GM12878 (cell line): ENCODE data around the gene WIPF1. TPM values are rescaled to one million over a fixed set of nuclear protein-coding genes. Genes with fewer than 3 reads are reported as not detected.

ENCODE experiments used
- ATAC-seq: fragments of 200-7000 bp; cut with Tn5 transposase; 3 replicates; pipeline ENCODE4 v1.9.1; 2020; ENCODE audit warnings: mild to moderate bottlenecking, moderate library complexity
- BruUV-seq: library from RNA; stranded (reverse); fragments of 400-500 nt; replicated peaks from 2 replicates; lab custom pipeline; 2021; lab: Mats Ljungman, UMichigan
- CTCF ChIA-PET: fragments of 300-600 bp; sonication (Branson Sonifier 250); formaldehyde crosslinking; extraction: SDS; loops from one replicate; lab custom pipeline; 2021; ENCODE audit warnings: inconsistent platforms; lab: Yijun Ruan, JAX
- POLR2A ChIA-PET: fragments of 350-600 bp; formaldehyde crosslinking; extraction: SDS; loops from one replicate; lab custom pipeline; 2021; ENCODE audit warnings: inconsistent platforms; lab: Charles Lee
- RAD21 ChIA-PET: fragments of 300-600 bp; sonication (Branson Sonifier 250); formaldehyde crosslinking; loops from one replicate; lab custom pipeline; 2023; ENCODE audit warnings: antibody characterized with exemption; ENCODE audit not compliant: unreplicated experiment; lab: Charles Lee
- SMC1A ChIA-PET: fragments of 300-600 bp; sonication (Branson Sonifier 250); formaldehyde crosslinking; loops from one replicate; lab custom pipeline; 2023; ENCODE audit not compliant: unreplicated experiment, uncharacterized antibody; lab: Charles Lee
- DNase-seq: peaks from one replicate; pipeline ENCODE4 v3.0.0-alpha.2; 2011; ENCODE audit warnings: low read depth, low spot score
- FAIRE-seq: peaks from 3 replicates; lab custom pipeline; 2011; peaks lifted over from hg19 to GRCh38; lab: Jason Lieb, UNC
- H2AFZ ChIP-seq: 2 replicates; pipeline ENCODE4 v1.6.0; 2011; ENCODE audit warnings: low read depth, low read length, control low read depth; ENCODE audit not compliant: control insufficient read depth
- H3K27ac ChIP-seq: 2 replicates; pipeline ENCODE4 v1.5.1; 2011; ENCODE audit warnings: control low read depth; ENCODE audit not compliant: control insufficient read depth, insufficient read depth
- H3K27me3 ChIP-seq, 2 experiments: replicated peaks in 1 of 2; 2 replicates each; pipeline versions ENCODE4 v1.6.0 to v1.6.1; 2011; ENCODE audit warnings: low read length in 1 of 2; ENCODE audit not compliant: control insufficient read depth in 2 of 2, insufficient read depth in 2 of 2
- H3K36me3 ChIP-seq, 2 experiments: 2 replicates each; pipeline ENCODE4 v1.5.1; 2011; ENCODE audit warnings: low read length in 1 of 2; ENCODE audit not compliant: control insufficient read depth in 2 of 2, insufficient read depth in 2 of 2
- H3K4me1 ChIP-seq: 2 replicates; pipeline ENCODE4 v1.6.1; 2011; ENCODE audit warnings: mild to moderate bottlenecking, low read length, moderate library complexity, mixed read lengths; ENCODE audit not compliant: control insufficient read depth, insufficient read depth
- H3K4me2 ChIP-seq: 2 replicates; pipeline ENCODE4 v1.6.0; 2011; ENCODE audit warnings: control low read depth; ENCODE audit not compliant: control insufficient read depth, insufficient read depth
- H3K4me3 ChIP-seq: fragments of 200-600 bp; sonication (generic); 2 replicates; pipeline ENCODE4 v1.5.1; 2016
- H3K79me2 ChIP-seq: 2 replicates; pipeline ENCODE4 v1.6.0; 2011; ENCODE audit warnings: low read length; ENCODE audit not compliant: control insufficient read depth, insufficient read depth
- H3K9ac ChIP-seq: 2 replicates; pipeline ENCODE4 v1.8.0; 2011; ENCODE audit warnings: low read length, control low read depth, mixed read lengths; ENCODE audit not compliant: control insufficient read depth, insufficient read depth
- H3K9me3 ChIP-seq: replicated peaks from 3 replicates; pipeline ENCODE4 v1.5.1; 2011; ENCODE audit warnings: mild to moderate bottlenecking, low read length; ENCODE audit not compliant: control insufficient read depth, insufficient read depth
- H4K20me1 ChIP-seq: 2 replicates; pipeline ENCODE4 v1.6.0; 2011; ENCODE audit not compliant: control insufficient read depth, insufficient read depth
- ASH2L ChIP-seq: fragments of 300-600, 200-600 bp; sonication (generic); IDR thresholded peaks from 2 replicates; pipeline ENCODE4 v1.6.1; 2017; ENCODE audit warnings: low read depth, mild to moderate bottlenecking, borderline replicate concordance
- ATF2 ChIP-seq: IDR thresholded peaks from 2 replicates; pipeline ENCODE4 v1.6.1; 2012; ENCODE audit warnings: low read length, inconsistent platforms
- BRCA1 ChIP-seq: IDR thresholded peaks from 2 replicates; pipeline ENCODE4 v1.6.1; 2011; ENCODE audit warnings: low read depth, low read length, improper control_type of control experiment
- CBX5 ChIP-seq: sonication (generic); IDR thresholded peaks from 2 replicates; pipeline ENCODE4 v1.6.1; 2016; ENCODE audit warnings: low read depth, moderate library complexity, mild to moderate bottlenecking, inconsistent platforms
- CEBPB ChIP-seq, 2 experiments: fragments of 150-350 bp in 1 of 2; IDR thresholded peaks; 2 replicates each; pipeline ENCODE4 v1.6.1; 2012 to 2014; ENCODE audit warnings: low read depth in 2 of 2, low read length in 2 of 2, borderline replicate concordance in 1 of 2, inconsistent platforms in 1 of 2
- IKZF1 ChIP-seq: fragments of 450-650 bp; conservative IDR thresholded peaks from 2 replicates; pipeline ENCODE4 v1.6.1; 2017; ENCODE audit warnings: antibody characterized with exemption, mild to moderate bottlenecking
- IKZF2 ChIP-seq, 2 experiments: fragments of 450-650 bp; IDR thresholded peaks; 2 replicates each; pipeline ENCODE4 v1.6.1; 2017; ENCODE audit warnings: mild to moderate bottlenecking in 2 of 2, moderate library complexity in 2 of 2
- MYB ChIP-seq: fragments of 150-350 bp; IDR thresholded peaks from 2 replicates; pipeline ENCODE4 v1.6.1; 2014; ENCODE audit warnings: mild to moderate bottlenecking, low read depth, low read length, borderline replicate concordance
- NBN ChIP-seq: fragments of 450-650 bp; IDR thresholded peaks from 2 replicates; pipeline ENCODE4 v1.6.1; 2016
- SKIL ChIP-seq: fragments of 450-650 bp; IDR thresholded peaks from 2 replicates; pipeline ENCODE4 v1.6.1; 2017; ENCODE audit warnings: mild to moderate bottlenecking, low read depth, inconsistent platforms; ENCODE audit not compliant: poor library complexity, severe bottlenecking
- SMARCA5 ChIP-seq: fragments of 450-650 bp; IDR thresholded peaks from 2 replicates; pipeline ENCODE4 v1.6.1; 2017; ENCODE audit warnings: mild to moderate bottlenecking
- TAF1 ChIP-seq: IDR thresholded peaks from 2 replicates; pipeline ENCODE4 v1.6.1; 2011; ENCODE audit warnings: mild to moderate bottlenecking, low read depth, low read length, borderline replicate concordance
- TARDBP ChIP-seq: IDR thresholded peaks from 2 replicates; pipeline ENCODE4 v1.6.1; 2016; ENCODE audit warnings: borderline replicate concordance
- TCF12 ChIP-seq: IDR thresholded peaks from 2 replicates; pipeline ENCODE4 v1.6.1; 2011; ENCODE audit warnings: low read depth, mild to moderate bottlenecking, low read length
- ZBTB4 ChIP-seq: fragments of 450-650 bp; formaldehyde crosslinking; IDR thresholded peaks from 2 replicates; pipeline ENCODE4 v1.4.0; 2022; ENCODE audit warnings: mild to moderate bottlenecking, moderate library complexity
- ZNF274 ChIP-seq: IDR thresholded peaks from one replicate; pipeline ENCODE4 v1.8.0; 2011; ENCODE audit not compliant: insufficient read length, insufficient read depth
- WGBS: methylation state at CpG from one replicate; pipeline ENCODE4 v1.1.6; 2016; ENCODE audit warnings: low lambda C conversion rate; ENCODE audit not compliant: insufficient replicate concordance, insufficient coverage; ENCODE audit errors: missing lambda C conversion rate; 5-methylcytosine and 5-hydroxymethylcytosine counted together
- in situ Hi-C: fragments of 300-500 bp; cut with MboI; formaldehyde crosslinking; loops from 9 replicates; pipeline ENCODE4 v1.14.3; 2018; ENCODE audit warnings: mixed read lengths
- intact Hi-C: fragments of 100-400 bp; cut with micrococcal nuclease; formaldehyde crosslinking; loops from one replicate; pipeline ENCODE4 v1.14.2; 2022; ENCODE audit not compliant: unreplicated experiment
- polyA plus RNA-seq, 11 experiments: library from polyadenylated mRNA; depleted of rRNA in 4 of 11; unstranded in 6 of 11; stranded (reverse) in 5 of 11; fragments of >200 nt; fragmentation: Nextera tagmentation in 4 of 11; fragmentation: Illumina TruSeq in 1 of 11; extraction: Ambion mirVana in 4 of 11; extraction: Trizol in 1 of 11; gene quantifications; 1 replicate in 1 of 11; 2 replicates in 10 of 11; pipeline versions ENCODE4 v1.2.1 to v1.2.3, GENCODE V29; 2011 to 2016; ENCODE audit warnings: inconsistent platforms in 2 of 11, missing spikeins in 2 of 11, low read depth in 1 of 11
- total RNA-seq, 4 experiments: library from RNA; depleted of rRNA in 3 of 4; stranded (reverse); fragments of >200 nt in 3 of 4; fragmentation: Illumina TruSeq in 1 of 4; extraction: Trizol in 1 of 4; gene quantifications; 2 replicates each; pipeline versions ENCODE4 v1.2.1 to v1.2.3, GENCODE V29; 2013 to 2021

The WIPF1 gene
- total and polyA plus RNA-seq, 10 of the 15 experiments (the other 5 are each of a cell fraction or from before 2014, with no cell fraction given): 23.1 to 188 (median 68.9) TPM

DNA sequence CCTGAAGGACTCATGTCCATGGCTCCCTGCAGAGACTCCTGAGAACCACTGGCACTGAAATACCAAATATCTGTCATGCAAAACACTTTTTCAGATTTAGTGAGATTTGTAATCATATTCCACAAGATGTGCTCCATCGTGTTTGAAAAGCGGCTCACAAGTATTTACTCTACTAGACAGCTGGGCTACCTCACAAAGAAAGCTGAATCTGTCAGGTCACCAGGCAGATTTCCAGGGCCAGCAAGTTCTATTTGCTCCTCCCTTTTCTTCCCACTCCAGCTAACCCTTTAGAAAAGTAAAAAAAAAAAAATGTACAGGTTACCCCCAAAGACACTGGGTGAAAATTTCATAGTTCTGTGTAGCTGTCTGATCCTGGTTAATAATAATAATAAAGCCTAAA lies 22.9 kb downstream of the WIPF1 start:
- Histone ChIP-seq H4K20me1 (no peaks in the 10 kb centered on the region; the same call in 1 of the 2 replicates), H3K9ac (no peak overlapping the region), H3K79me2 (no peaks in the 10 kb centered on the region; the same call in 1 of the 2 replicates), H3K4me3 (no peak overlapping the region), H3K4me2 (no peak overlapping the region), H3K36me3 (peaks cover 28 to 61% of the 10 kb centered on the region in 2 experiments), H3K4me1 (no peaks in the 10 kb centered on the region), H2AFZ (no peak overlapping the region), H3K9me3 (no peaks in the 10 kb centered on the region), H3K27ac (no peak overlapping the region), H3K27me3 (no peaks in the 10 kb centered on the region)
- WGBS: 82% methylated on average over 2 of the region's 2 CpGs
- ChIA-PET SMC1A (interaction anchor here (0.6 to 12.8 kb wide), 5 partner anchors 27 to 1173 kb away, joined by 3 to 193 read pairs (median 3); partner anchors contain the start of gene WIPF1), CTCF (interaction anchor here (0.8 to 13.6 kb wide), 8 partner anchors 13 to 123 kb away, joined by 3 to 261 read pairs (median 4); partner anchors contain the start of gene WIPF1), RAD21 (interaction anchor here (0.9 to 9.5 kb wide), 3 partner anchors 29 to 114 kb away, joined by 3 to 66 read pairs (median 3); no protein-coding TSS in a partner anchor), POLR2A (interaction anchor here (1.2 kb wide), 1 partner anchor 20 kb away, joined by 3 read pairs; no protein-coding TSS in a partner anchor)
- intact Hi-C loops: no loop called here
- BruUV-seq: no TSS peak
- ATAC-seq (no peak), FAIRE-seq (no peak), DNase-seq (no peak)
- in situ Hi-C loops: loop anchor here (25.0 kb wide), 1 partner anchor 113 kb away; no protein-coding TSS in a partner anchor
- no peak for TF ChIP-seq ZBTB4 (CRISPR knock-in tag)
- no peak for TF ChIP-seq IKZF2 (IDR thresholded peaks at IDR 0.05)
- no peak for TF ChIP-seq IKZF1
- TF ChIP-seq SMARCA5: no peak
- TF ChIP-seq TCF12: no peak
- no peak for TF ChIP-seq ZNF274
- TF ChIP-seq NBN: no peak
- TF ChIP-seq CBX5: no peak
- no peak for TF ChIP-seq TAF1
- TF ChIP-seq CEBPB (IDR thresholded peaks at IDR 0.05; ENCODE audit: borderline replicate concordance in 1 of 2, low read depth in 2 of 2, low read length in 2 of 2): no peak
- TF ChIP-seq ATF2: no peak
- no peak for TF ChIP-seq ASH2L
- no peak for TF ChIP-seq MYB
- no peak for TF ChIP-seq TARDBP
- no peak for TF ChIP-seq BRCA1
- TF ChIP-seq SKIL: no peak
